ENCODE measurements around the gene CLTRN.

CLTRN gene

GRCh38 chrX:15600745-15601144 is 63.9 kb downstream of the CLTRN start, which contains the start of gene ACE2:
TSS of gene ACE2 (minus strand) at chrX:15600960. CDS start at chrX:15600911, 49 bp downstream.
- Histone ChIP-seq H3F3A (ENCODE audit: insufficient read depth, low read length) (no peaks in the 10 kb centered on the region), H3K79me2 (ENCODE audit: low read length) (no peaks in the 10 kb centered on the region), H3K4me3 (ENCODE audit: low read length) (no peak within 1 kb of the TSS), H3K4me1 (ENCODE audit: low read length) (no peaks in the 10 kb centered on the region), H3K9ac (ENCODE audit: low read length) (no peak within 1 kb of the TSS), H3K36me3 (replicated peaks; ENCODE audit: insufficient read depth, low read length) (no peaks in the 10 kb centered on the region), H3K27ac (ENCODE audit: low read length) (no peak within 1 kb of the TSS), H3K9me2 (replicated peaks; ENCODE audit: insufficient read depth, low read length) (no peaks in the 10 kb centered on the region), H3K9me3 (replicated peaks; ENCODE audit: insufficient read depth, low read length) (no peaks in the 10 kb centered on the region), H3K4me2 (ENCODE audit: low read depth, low read length) (no peak within 1 kb of the TSS), H3K27me3 (replicated peaks; ENCODE audit: insufficient read depth, low read length) (no peaks in the 10 kb centered on the region), H2AFZ (ENCODE audit: low read length) (no peak within 1 kb of the TSS), H4K20me1 (ENCODE audit: insufficient read depth, low read length) (no peaks in the 10 kb centered on the region)
- TF ChIP-seq EZH2 (optimal IDR thresholded peaks at IDR 0.05; ENCODE audit: low read depth, low read length), result no peak
- TF ChIP-seq EZH2phosphoT487 (IDR thresholded peaks at IDR 0.05; ENCODE audit: low read length), result no peak
- no peak for TF ChIP-seq CTCF (IDR thresholded peaks at IDR 0.05; ENCODE audit: low read length)
- no peak for DNase-seq

GRCh38 chrX:15600049-15600448 is 64.6 kb downstream of the CLTRN start:
- H4K20me1 ChIP-seq (ENCODE audit: insufficient read depth, low read length), result no peaks in the 10 kb centered on the region
- no peak for TF ChIP-seq EZH2phosphoT487 (IDR thresholded peaks at IDR 0.05; ENCODE audit: low read length)
- TF ChIP-seq EZH2 (optimal IDR thresholded peaks at IDR 0.05; ENCODE audit: low read depth, low read length), result no peak
- TF ChIP-seq CTCF (IDR thresholded peaks at IDR 0.05; ENCODE audit: low read length), result no peak
- DNase-seq, result no peak

GRCh38 chrX:15599461-15599860 is 65.1 kb downstream of the CLTRN start:
- Histone ChIP-seq H3K4me1 (ENCODE audit: low read length) (no peaks in the 10 kb centered on the region), H3K27ac (ENCODE audit: low read length) (no peak overlapping the region), H3K9me2 (replicated peaks; ENCODE audit: insufficient read depth, low read length) (no peaks in the 10 kb centered on the region), H3K9me3 (replicated peaks; ENCODE audit: insufficient read depth, low read length) (no peaks in the 10 kb centered on the region), H3K79me2 (ENCODE audit: low read length) (no peaks in the 10 kb centered on the region), H2AFZ (ENCODE audit: low read length) (no peak overlapping the region), H3K4me3 (ENCODE audit: low read length) (no peak overlapping the region), H3K9ac (ENCODE audit: low read length) (no peak overlapping the region), H3K4me2 (ENCODE audit: low read depth, low read length) (no peak overlapping the region), H3K36me3 (replicated peaks; ENCODE audit: insufficient read depth, low read length) (no peaks in the 10 kb centered on the region), H3F3A (ENCODE audit: insufficient read depth, low read length) (no peaks in the 10 kb centered on the region), H4K20me1 (ENCODE audit: insufficient read depth, low read length) (no peaks in the 10 kb centered on the region), H3K27me3 (replicated peaks; ENCODE audit: insufficient read depth, low read length) (no peaks in the 10 kb centered on the region)
- DNase-seq, result no peak
- TF ChIP-seq CTCF (IDR thresholded peaks at IDR 0.05; ENCODE audit: low read length) (no peak), EZH2phosphoT487 (IDR thresholded peaks at IDR 0.05; ENCODE audit: low read length) (no peak), EZH2 (optimal IDR thresholded peaks at IDR 0.05; ENCODE audit: low read depth, low read length) (no peak)

More at GRCh38 chrX:15600049-15600448, 64.6 kb downstream of the CLTRN start:
- H3K27ac ChIP-seq (ENCODE audit: low read length), result no peak overlapping the region
- H3K4me2 ChIP-seq (ENCODE audit: low read depth, low read length), result no peak overlapping the region
- no peaks in the 10 kb centered on the region for H3K79me2 ChIP-seq (ENCODE audit: low read length)
- no peak overlapping the region for H3K9ac ChIP-seq (ENCODE audit: low read length)
- no peaks in the 10 kb centered on the region for H3K27me3 ChIP-seq (replicated peaks; ENCODE audit: insufficient read depth, low read length)
- H2AFZ ChIP-seq (ENCODE audit: low read length), result no peak overlapping the region
- H3K9me2 ChIP-seq (replicated peaks; ENCODE audit: insufficient read depth, low read length), result no peaks in the 10 kb centered on the region
- no peaks in the 10 kb centered on the region for H3F3A ChIP-seq (ENCODE audit: insufficient read depth, low read length)
- H3K4me3 ChIP-seq (ENCODE audit: low read length), result no peak overlapping the region
- H3K36me3 ChIP-seq (replicated peaks; ENCODE audit: insufficient read depth, low read length), result no peaks in the 10 kb centered on the region
- H3K9me3 ChIP-seq (replicated peaks; ENCODE audit: insufficient read depth, low read length), result no peaks in the 10 kb centered on the region
- no peaks in the 10 kb centered on the region for H3K4me1 ChIP-seq (ENCODE audit: low read length)

All from MM.1S (cell line).